Activated CD4-positive, alpha-beta T cell treated with anti-CD3 and anti-CD28 coated beads, Interleukin-2, amount 10 ng/mL, durations not matched to agents 7 days and 5 days (primary cell): ENCODE data around the gene LTBP4. TPM values are rescaled to one million over a fixed set of nuclear protein-coding genes. Genes with fewer than 3 reads are reported as not detected.

Experiments used
- CTCF ChIA-PET: fragments of 350-600 bp; sonication (Branson Sonifier 250); formaldehyde crosslinking; loops from one replicate; lab custom pipeline; 2021; ENCODE audit warnings: antibody characterized with exemption; lab: Charles Lee
- POLR2A ChIA-PET: fragments of 350-600 bp; sonication (Branson Sonifier 250); formaldehyde crosslinking; loops from one replicate; lab custom pipeline; 2021; ENCODE audit warnings: antibody characterized with exemption; lab: Charles Lee
- DNase-seq: peaks from one replicate; pipeline ENCODE4 v3.0.0-alpha.2; 2020
- H3K27ac Mint-ChIP-seq: one replicate; pipeline ENCODE4 v1.8.0; 2021; ENCODE audit warnings: mild to moderate bottlenecking, moderate library complexity, mixed read lengths
- H3K27me3 Mint-ChIP-seq: one replicate; pipeline ENCODE4 v1.8.0; 2021; ENCODE audit warnings: mixed read lengths
- H3K36me3 Mint-ChIP-seq: one replicate; pipeline ENCODE4 v1.8.0; 2021; ENCODE audit warnings: low read depth, mixed read lengths
- H3K4me1 Mint-ChIP-seq: one replicate; pipeline ENCODE4 v1.8.0; 2021; ENCODE audit warnings: mixed read lengths
- H3K4me3 Mint-ChIP-seq: one replicate; pipeline ENCODE4 v1.8.0; 2021; ENCODE audit warnings: mild to moderate bottlenecking, moderate library complexity, mixed read lengths
- H3K9me3 Mint-ChIP-seq: one replicate; pipeline ENCODE4 v1.8.0; 2021; ENCODE audit warnings: mixed read lengths
- total RNA-seq, 2 experiments: library from RNA; stranded (reverse); gene quantifications; one replicate each; pipeline ENCODE4 v1.2.3, GENCODE V29; 2021

Gene LTBP4
- total RNA-seq, 2 experiments from 2014 or later = 71.3 to 75.7 TPM

GRCh38 chr19:40565910-40566495, 35.2 kb upstream of the LTBP4 start:
- H3K27me3 Mint-ChIP-seq = peaks cover 46% of the 10 kb centered on the region
- ChIA-PET CTCF (interaction anchor here (1.4 kb wide), 1 partner anchor 38 kb away, joined by 5 read pairs; no protein-coding TSS in a partner anchor), POLR2A (no interaction called here)
- peaks cover 3% of the 10 kb centered on the region for H3K9me3 Mint-ChIP-seq
- no peak overlapping the region for H3K27ac Mint-ChIP-seq
- no peak for DNase-seq
- H3K4me3 Mint-ChIP-seq = no peak overlapping the region
- peaks cover 18% of the 10 kb centered on the region for H3K4me1 Mint-ChIP-seq
- H3K36me3 Mint-ChIP-seq = no peaks in the 10 kb centered on the region

GRCh38 chr19:40567040-40567749, 34.0 kb upstream of the LTBP4 start:
- peaks cover 15% of the 10 kb centered on the region for H3K4me1 Mint-ChIP-seq
- H3K27me3 Mint-ChIP-seq = peaks cover 42% of the 10 kb centered on the region
- CTCF ChIA-PET = interaction anchor here (1.1 to 1.7 kb wide), 4 partner anchors 28 to 67 kb away, joined by 3 to 5 read pairs (median 4); no protein-coding TSS in a partner anchor
- H3K4me3 Mint-ChIP-seq = no peak overlapping the region
- H3K9me3 Mint-ChIP-seq = peaks cover 3% of the 10 kb centered on the region
- H3K27ac Mint-ChIP-seq = no peak overlapping the region
- POLR2A ChIA-PET = interaction anchor here (0.6 kb wide), 1 partner anchor 76 kb away, joined by 3 read pairs; no protein-coding TSS in a partner anchor
- H3K36me3 Mint-ChIP-seq = no peaks in the 10 kb centered on the region
- no peak for DNase-seq

- H3K27ac Mint-ChIP-seq = no peak overlapping the region
- ChIA-PET CTCF (interaction anchor here (0.6 to 1.7 kb wide), 4 partner anchors 27 to 419 kb away, joined by 3 to 4 read pairs (median 3); no protein-coding TSS in a partner anchor), POLR2A (interaction anchor here (0.6 kb wide), 1 partner anchor 75 kb away, joined by 3 read pairs; no protein-coding TSS in a partner anchor)
- no peak overlapping the region for H3K4me3 Mint-ChIP-seq
- peaks cover 3% of the 10 kb centered on the region for H3K9me3 Mint-ChIP-seq
- peaks cover 42% of the 10 kb centered on the region for H3K27me3 Mint-ChIP-seq
- peaks cover 15% of the 10 kb centered on the region for H3K4me1 Mint-ChIP-seq
- H3K36me3 Mint-ChIP-seq = no peaks in the 10 kb centered on the region
- DNase-seq = no peak
These were observed 33.2 kb upstream of the LTBP4 start for GRCh38 chr19:40567750-40568494.

GRCh38 chr19:40570313-40571004, 30.7 kb upstream of the LTBP4 start:
- peaks cover 20% of the 10 kb centered on the region for H3K4me1 Mint-ChIP-seq
- ChIA-PET CTCF (interaction anchor here (0.6 to 1.8 kb wide), 9 partner anchors 11 to 106 kb away, joined by 3 to 7 read pairs (median 3); no protein-coding TSS in a partner anchor), POLR2A (no interaction called here)
- H3K27me3 Mint-ChIP-seq = peaks cover 31% of the 10 kb centered on the region
- H3K9me3 Mint-ChIP-seq = peaks cover 3% of the 10 kb centered on the region
- H3K27ac Mint-ChIP-seq = peak overlapping the region; percentile 77
- H3K36me3 Mint-ChIP-seq = no peaks in the 10 kb centered on the region
- peak; percentile 98 for DNase-seq
- H3K4me3 Mint-ChIP-seq = peak overlapping the region; percentile 65

GRCh38 chr19:40571005-40571318, 30.2 kb upstream of the LTBP4 start:
- no peak for DNase-seq
- POLR2A ChIA-PET = no interaction called here
- Mint-ChIP-seq H3K27ac (peak overlapping the region; percentile 77), H3K4me1 (peaks cover 21% of the 10 kb centered on the region), H3K36me3 (no peaks in the 10 kb centered on the region), H3K9me3 (peaks cover 3% of the 10 kb centered on the region), H3K27me3 (peaks cover 30% of the 10 kb centered on the region), H3K4me3 (peak overlapping the region; percentile 65)
- CTCF ChIA-PET = interaction anchor here (0.7 to 1.8 kb wide), 8 partner anchors 11 to 106 kb away, joined by 3 to 7 read pairs (median 3); no protein-coding TSS in a partner anchor

GRCh38 chr19:40571831-40572495, 29.2 kb upstream of the LTBP4 start:
- Mint-ChIP-seq H3K36me3 (no peaks in the 10 kb centered on the region), H3K9me3 (peaks cover 3% of the 10 kb centered on the region), H3K4me3 (no peak overlapping the region), H3K4me1 (peaks cover 28% of the 10 kb centered on the region), H3K27ac (no peak overlapping the region), H3K27me3 (peaks cover 24% of the 10 kb centered on the region)
- no peak for DNase-seq
- ChIA-PET POLR2A (no interaction called here), CTCF (interaction anchor here (1.5 to 1.8 kb wide), 2 partner anchors 10 to 31 kb away, joined by 4 to 7 read pairs; no protein-coding TSS in a partner anchor)

- ChIA-PET POLR2A (interaction anchor here (0.6 kb wide), 1 partner anchor 227 kb away, joined by 4 read pairs; the partner anchor contains the start of gene PLD3), CTCF (interaction anchor here (0.5 kb wide), 1 partner anchor 70 kb away, joined by 4 read pairs; no protein-coding TSS in a partner anchor)
- peaks cover 12% of the 10 kb centered on the region for H3K36me3 Mint-ChIP-seq
- H3K27ac Mint-ChIP-seq = no peak overlapping the region
- peak overlapping the region; percentile 22 for H3K4me3 Mint-ChIP-seq
- H3K4me1 Mint-ChIP-seq = peaks cover 31% of the 10 kb centered on the region
- no peaks in the 10 kb centered on the region for H3K27me3 Mint-ChIP-seq
- H3K9me3 Mint-ChIP-seq = peaks cover 3% of the 10 kb centered on the region
- DNase-seq = no peak
These were observed 25.8 kb upstream of the LTBP4 start for GRCh38 chr19:40575326-40575725.

GRCh38 chr19:40576151-40576584, 25.0 kb upstream of the LTBP4 start:
- peaks cover 20% of the 10 kb centered on the region for H3K36me3 Mint-ChIP-seq
- no peaks in the 10 kb centered on the region for H3K9me3 Mint-ChIP-seq
- ChIA-PET CTCF (no interaction called here), POLR2A (interaction anchor here (0.6 kb wide), 1 partner anchor 228 kb away, joined by 4 read pairs; the partner anchor contains the start of gene PLD3)
- H3K27me3 Mint-ChIP-seq = no peaks in the 10 kb centered on the region
- H3K4me1 Mint-ChIP-seq = peaks cover 26% of the 10 kb centered on the region
- peak overlapping the region; percentile 87 for H3K4me3 Mint-ChIP-seq
- H3K27ac Mint-ChIP-seq = peak overlapping the region; percentile 89
- DNase-seq = peak; percentile 39

GRCh38 chr19:40576585-40577451, 24.4 kb upstream of the LTBP4 start, which contains the start of gene SHKBP1:
Gene SHKBP1, plus strand, starts transcription at chr19:40576873. Its CDS starts 27 bp downstream, at chr19:40576900.
- CTCF ChIA-PET = interaction anchor here (0.6 to 0.8 kb wide), 2 partner anchors 23 to 237 kb away, joined by 3 read pairs; no protein-coding TSS in a partner anchor
- H3K36me3 Mint-ChIP-seq = peaks cover 24% of the 10 kb centered on the region
- peak within 1 kb of the TSS; percentile 89 for H3K27ac Mint-ChIP-seq
- peaks cover 26% of the 10 kb centered on the region for H3K4me1 Mint-ChIP-seq
- H3K4me3 Mint-ChIP-seq = peak within 1 kb of the TSS; percentile 87
- no peaks in the 10 kb centered on the region for H3K27me3 Mint-ChIP-seq
- DNase-seq = peak; percentile 95
- POLR2A ChIA-PET = no interaction called here
- no peaks in the 10 kb centered on the region for H3K9me3 Mint-ChIP-seq

- H3K4me1 Mint-ChIP-seq = peaks cover 26% of the 10 kb centered on the region
- H3K27me3 Mint-ChIP-seq = no peaks in the 10 kb centered on the region
- peak overlapping the region; percentile 87 for H3K4me3 Mint-ChIP-seq
- DNase-seq = no peak
- POLR2A ChIA-PET = no interaction called here
- no peaks in the 10 kb centered on the region for H3K9me3 Mint-ChIP-seq
- peaks cover 30% of the 10 kb centered on the region for H3K36me3 Mint-ChIP-seq
- peak overlapping the region; percentile 28 for H3K27ac Mint-ChIP-seq
- CTCF ChIA-PET = interaction anchor here (1.0 kb wide), 1 partner anchor 15 kb away, joined by 3 read pairs; no protein-coding TSS in a partner anchor
These were observed 22.7 kb upstream of the LTBP4 start for GRCh38 chr19:40578442-40578908.
